ENCODE measurements around the gene CNPY4. TPM values are rescaled to one million over a fixed set of nuclear protein-coding genes. Genes with fewer than 3 reads are reported as not detected.

Gene CNPY4
- total and polyA plus RNA-seq, 10 of the 15 experiments (the other 5 are each of a cell fraction or from before 2014, with no cell fraction given): 2.5 to 9.2 (median 6.8) TPM

DNA sequence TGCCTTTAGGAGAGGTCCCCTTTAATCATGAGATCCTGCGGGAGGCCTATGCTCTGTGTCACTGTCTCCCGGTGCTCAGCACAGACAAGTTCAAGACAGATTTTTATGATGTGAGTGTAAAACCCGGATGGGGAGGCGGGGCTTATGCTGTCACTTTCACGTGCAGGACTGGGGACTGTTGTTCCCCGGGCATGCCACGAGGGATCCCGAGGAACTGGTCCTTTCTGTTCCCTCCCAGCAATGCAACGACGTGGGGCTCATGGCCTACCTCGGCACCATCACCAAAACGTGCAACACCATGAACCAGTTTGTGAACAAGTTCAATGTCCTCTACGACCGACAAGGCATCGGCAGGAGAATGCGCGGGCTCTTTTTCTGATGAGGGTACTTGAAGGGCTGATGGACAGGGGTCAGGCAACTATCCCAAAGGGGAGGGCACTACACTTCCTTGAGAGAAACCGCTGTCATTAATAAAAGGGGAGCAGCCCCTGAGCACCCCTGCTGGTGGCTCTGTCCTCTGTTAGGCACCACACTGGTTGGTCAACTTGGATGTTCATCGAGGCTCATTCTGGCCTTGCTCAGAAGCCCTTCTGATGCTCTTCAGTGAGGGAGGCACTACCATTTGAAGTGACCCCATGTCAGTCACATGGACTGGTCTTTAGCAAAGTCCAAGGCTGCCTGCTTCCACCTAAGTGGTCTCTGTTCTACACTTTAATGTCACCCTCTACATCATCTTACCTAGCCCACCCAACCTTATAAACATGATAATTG, 27.8 kb upstream of the CNPY4 start (continued):
- TF ChIP-seq, protein P1, sequence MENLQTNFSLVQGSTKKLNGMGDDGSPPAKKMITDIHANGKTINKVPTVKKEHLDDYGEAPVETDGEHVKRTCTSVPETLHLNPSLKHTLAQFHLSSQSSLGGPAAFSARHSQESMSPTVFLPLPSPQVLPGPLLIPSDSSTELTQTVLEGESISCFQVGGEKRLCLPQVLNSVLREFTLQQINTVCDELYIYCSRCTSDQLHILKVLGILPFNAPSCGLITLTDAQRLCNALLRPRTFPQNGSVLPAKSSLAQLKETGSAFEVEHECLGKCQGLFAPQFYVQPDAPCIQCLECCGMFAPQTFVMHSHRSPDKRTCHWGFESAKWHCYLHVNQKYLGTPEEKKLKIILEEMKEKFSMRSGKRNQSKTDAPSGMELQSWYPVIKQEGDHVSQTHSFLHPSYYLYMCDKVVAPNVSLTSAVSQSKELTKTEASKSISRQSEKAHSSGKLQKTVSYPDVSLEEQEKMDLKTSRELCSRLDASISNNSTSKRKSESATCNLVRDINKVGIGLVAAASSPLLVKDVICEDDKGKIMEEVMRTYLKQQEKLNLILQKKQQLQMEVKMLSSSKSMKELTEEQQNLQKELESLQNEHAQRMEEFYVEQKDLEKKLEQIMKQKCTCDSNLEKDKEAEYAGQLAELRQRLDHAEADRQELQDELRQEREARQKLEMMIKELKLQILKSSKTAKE (IDR thresholded peaks at IDR 0.05; ENCODE audit: low read depth, poor library complexity, severe bottlenecking): no peak
- TF ChIP-seq, protein P2, sequence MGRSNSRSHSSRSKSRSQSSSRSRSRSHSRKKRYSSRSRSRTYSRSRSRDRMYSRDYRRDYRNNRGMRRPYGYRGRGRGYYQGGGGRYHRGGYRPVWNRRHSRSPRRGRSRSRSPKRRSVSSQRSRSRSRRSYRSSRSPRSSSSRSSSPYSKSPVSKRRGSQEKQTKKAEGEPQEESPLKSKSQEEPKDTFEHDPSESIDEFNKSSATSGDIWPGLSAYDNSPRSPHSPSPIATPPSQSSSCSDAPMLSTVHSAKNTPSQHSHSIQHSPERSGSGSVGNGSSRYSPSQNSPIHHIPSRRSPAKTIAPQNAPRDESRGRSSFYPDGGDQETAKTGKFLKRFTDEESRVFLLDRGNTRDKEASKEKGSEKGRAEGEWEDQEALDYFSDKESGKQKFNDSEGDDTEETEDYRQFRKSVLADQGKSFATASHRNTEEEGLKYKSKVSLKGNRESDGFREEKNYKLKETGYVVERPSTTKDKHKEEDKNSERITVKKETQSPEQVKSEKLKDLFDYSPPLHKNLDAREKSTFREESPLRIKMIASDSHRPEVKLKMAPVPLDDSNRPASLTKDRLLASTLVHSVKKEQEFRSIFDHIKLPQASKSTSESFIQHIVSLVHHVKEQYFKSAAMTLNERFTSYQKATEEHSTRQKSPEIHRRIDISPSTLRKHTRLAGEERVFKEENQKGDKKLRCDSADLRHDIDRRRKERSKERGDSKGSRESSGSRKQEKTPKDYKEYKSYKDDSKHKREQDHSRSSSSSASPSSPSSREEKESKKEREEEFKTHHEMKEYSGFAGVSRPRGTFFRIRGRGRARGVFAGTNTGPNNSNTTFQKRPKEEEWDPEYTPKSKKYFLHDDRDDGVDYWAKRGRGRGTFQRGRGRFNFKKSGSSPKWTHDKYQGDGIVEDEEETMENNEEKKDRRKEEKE (IDR thresholded peaks at IDR 0.05): no peak
- TF ChIP-seq ATF7 (IDR thresholded peaks at IDR 0.05; ENCODE audit: low read depth): no peak
- no peak for TF ChIP-seq ETV6 (conservative IDR thresholded peaks at IDR 0.05 in 1 of 2, IDR thresholded peaks at IDR 0.05 in 1 of 2; ENCODE audit: borderline replicate concordance in 1 of 2, low read depth in 1 of 2)
- no peak for TF ChIP-seq HCFC1 (IDR thresholded peaks at IDR 0.05; ENCODE audit: low read length)
- no peak for TF ChIP-seq CREM (IDR thresholded peaks at IDR 0.05; ENCODE audit: low read depth)
- TF ChIP-seq POLR2AphosphoS5 (IDR thresholded peaks at IDR 0.05; ENCODE audit: low read length): peak; percentile 77
- TF ChIP-seq SPI1 (IDR thresholded peaks at IDR 0.05; ENCODE audit: borderline replicate concordance, insufficient read depth, low read depth, low read length): no peak
- TF ChIP-seq CHD2 (IDR thresholded peaks at IDR 0.05; ENCODE audit: borderline replicate concordance, low read depth, low read length): no peak
- 0 out of 2 replicates have a peak, but pooled peaks have one; percentile 22 for TF ChIP-seq TARDBP (IDR thresholded peaks at IDR 0.05; ENCODE audit: borderline replicate concordance)
- no peak for TF ChIP-seq YBX1 (IDR thresholded peaks at IDR 0.05)
- no peak for TF ChIP-seq KLF5 (IDR thresholded peaks at IDR 0.05; ENCODE audit: partially characterized antibody)
- no peak for TF ChIP-seq EZH2 (IDR thresholded peaks at IDR 0.05; ENCODE audit: borderline replicate concordance, control insufficient read depth, low read depth, low read length)
- peak; percentile 60 for TF ChIP-seq PML (IDR thresholded peaks at IDR 0.05; ENCODE audit: low read length)
- TF ChIP-seq SIN3A (IDR thresholded peaks at IDR 0.05; ENCODE audit: low read depth, low read length): no peak
- TF ChIP-seq HDAC2 (IDR thresholded peaks at IDR 0.05): no peak
- no peak for TF ChIP-seq CHD4 (IDR thresholded peaks at IDR 0.05)
- no peak for TF ChIP-seq SP1 (IDR thresholded peaks at IDR 0.05; ENCODE audit: low read depth, low read length)
- TF ChIP-seq, protein P3, sequence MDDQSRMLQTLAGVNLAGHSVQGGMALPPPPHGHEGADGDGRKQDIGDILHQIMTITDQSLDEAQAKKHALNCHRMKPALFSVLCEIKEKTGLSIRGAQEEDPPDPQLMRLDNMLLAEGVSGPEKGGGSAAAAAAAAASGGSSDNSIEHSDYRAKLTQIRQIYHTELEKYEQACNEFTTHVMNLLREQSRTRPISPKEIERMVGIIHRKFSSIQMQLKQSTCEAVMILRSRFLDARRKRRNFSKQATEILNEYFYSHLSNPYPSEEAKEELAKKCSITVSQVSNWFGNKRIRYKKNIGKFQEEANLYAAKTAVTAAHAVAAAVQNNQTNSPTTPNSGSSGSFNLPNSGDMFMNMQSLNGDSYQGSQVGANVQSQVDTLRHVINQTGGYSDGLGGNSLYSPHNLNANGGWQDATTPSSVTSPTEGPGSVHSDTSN (IDR thresholded peaks at IDR 0.05; ENCODE audit: insufficient replicate concordance, low read depth, low read length): no peak
- TF ChIP-seq, protein P4, sequence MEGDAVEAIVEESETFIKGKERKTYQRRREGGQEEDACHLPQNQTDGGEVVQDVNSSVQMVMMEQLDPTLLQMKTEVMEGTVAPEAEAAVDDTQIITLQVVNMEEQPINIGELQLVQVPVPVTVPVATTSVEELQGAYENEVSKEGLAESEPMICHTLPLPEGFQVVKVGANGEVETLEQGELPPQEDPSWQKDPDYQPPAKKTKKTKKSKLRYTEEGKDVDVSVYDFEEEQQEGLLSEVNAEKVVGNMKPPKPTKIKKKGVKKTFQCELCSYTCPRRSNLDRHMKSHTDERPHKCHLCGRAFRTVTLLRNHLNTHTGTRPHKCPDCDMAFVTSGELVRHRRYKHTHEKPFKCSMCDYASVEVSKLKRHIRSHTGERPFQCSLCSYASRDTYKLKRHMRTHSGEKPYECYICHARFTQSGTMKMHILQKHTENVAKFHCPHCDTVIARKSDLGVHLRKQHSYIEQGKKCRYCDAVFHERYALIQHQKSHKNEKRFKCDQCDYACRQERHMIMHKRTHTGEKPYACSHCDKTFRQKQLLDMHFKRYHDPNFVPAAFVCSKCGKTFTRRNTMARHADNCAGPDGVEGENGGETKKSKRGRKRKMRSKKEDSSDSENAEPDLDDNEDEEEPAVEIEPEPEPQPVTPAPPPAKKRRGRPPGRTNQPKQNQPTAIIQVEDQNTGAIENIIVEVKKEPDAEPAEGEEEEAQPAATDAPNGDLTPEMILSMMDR (IDR thresholded peaks at IDR 0.05 in 2 of 3, conservative IDR thresholded peaks at IDR 0.05 in 1 of 3; ENCODE audit: control insufficient read depth in 2 of 3, extremely low read depth in 1 of 3, insufficient read depth in 1 of 3, low read depth in 3 of 3, low read length in 3 of 3): no peak
- TF ChIP-seq, protein P5, sequence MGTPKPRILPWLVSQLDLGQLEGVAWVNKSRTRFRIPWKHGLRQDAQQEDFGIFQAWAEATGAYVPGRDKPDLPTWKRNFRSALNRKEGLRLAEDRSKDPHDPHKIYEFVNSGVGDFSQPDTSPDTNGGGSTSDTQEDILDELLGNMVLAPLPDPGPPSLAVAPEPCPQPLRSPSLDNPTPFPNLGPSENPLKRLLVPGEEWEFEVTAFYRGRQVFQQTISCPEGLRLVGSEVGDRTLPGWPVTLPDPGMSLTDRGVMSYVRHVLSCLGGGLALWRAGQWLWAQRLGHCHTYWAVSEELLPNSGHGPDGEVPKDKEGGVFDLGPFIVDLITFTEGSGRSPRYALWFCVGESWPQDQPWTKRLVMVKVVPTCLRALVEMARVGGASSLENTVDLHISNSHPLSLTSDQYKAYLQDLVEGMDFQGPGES (IDR thresholded peaks at IDR 0.05): no peak

Data from GM12878 (cell line).